Measurements from ENCODE around the gene OR51E1. TPM values are rescaled to one million over a fixed set of nuclear protein-coding genes. Genes with fewer than 3 reads are reported as not detected.

Gene OR51E1
- total RNA-seq, 3 donors from 2014 or later (not counting 1 experiment from before 2014, with no cell fraction given), result not detected

DNA sequence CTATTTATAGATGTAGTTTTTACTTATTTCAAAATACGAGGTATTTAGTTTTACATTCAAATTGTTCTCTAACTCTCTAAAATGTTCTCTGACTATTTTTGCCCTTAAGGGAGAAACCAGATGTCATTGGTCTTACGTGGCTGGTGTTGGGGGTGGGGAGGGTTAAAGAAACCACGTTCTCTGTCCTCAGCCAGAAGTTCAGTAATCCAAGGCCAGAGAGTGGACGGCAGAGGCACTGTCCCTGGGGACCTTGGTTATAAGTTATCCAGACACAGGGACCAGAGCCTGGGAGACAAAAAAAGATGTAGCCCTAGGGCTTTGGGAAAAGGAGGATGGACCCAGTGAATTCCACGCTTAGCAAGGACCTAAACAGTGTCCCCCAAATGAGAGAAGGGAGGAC, 706 bp upstream of the OR51E1 start:
- peaks cover 13 to 17% of the 10 kb centered on the region in 2 donors for H3K27me3 Mint-ChIP-seq (ENCODE audit: low read depth in 2 of 2)
- no peaks in the 10 kb centered on the region for H3K9me3 ChIP-seq (ENCODE audit: control insufficient read depth, insufficient read depth, low read length)
- no peaks in the 10 kb centered on the region for H3K27me3 ChIP-seq (ENCODE audit: control insufficient read depth, insufficient read depth, low read length)

DNA sequence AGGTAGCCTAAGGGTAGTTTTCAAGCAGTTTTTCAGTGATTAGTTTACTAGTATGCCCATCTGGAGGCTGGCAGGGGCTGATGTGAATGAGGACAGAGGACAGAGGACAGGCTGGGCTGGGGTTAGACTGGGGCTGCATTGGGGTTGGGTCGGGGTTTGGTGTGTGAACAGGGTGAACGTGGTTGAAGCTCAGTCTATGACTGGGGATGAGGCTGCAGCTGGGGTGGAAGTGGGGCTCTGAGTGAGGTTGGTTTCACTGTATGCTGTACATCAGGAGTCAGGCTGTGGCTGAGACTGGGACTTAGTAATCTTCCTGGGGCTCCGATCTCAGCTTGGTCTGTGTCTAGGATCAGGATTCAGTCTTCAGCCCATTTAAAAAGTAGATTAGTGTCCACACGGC, 451 bp downstream of the OR51E1 start:
- H3K4me1 Mint-ChIP-seq, result no peaks in the 10 kb centered on the region
- no peak overlapping the region for H3K27ac Mint-ChIP-seq
- H3K4me3 Mint-ChIP-seq, result no peak overlapping the region
- no peaks in the 10 kb centered on the region for H3K4me1 ChIP-seq (ENCODE audit: control insufficient read depth, insufficient read depth, low read length)
- no peaks in the 10 kb centered on the region for H3K9me3 Mint-ChIP-seq
- H3K36me3 Mint-ChIP-seq, result no peaks in the 10 kb centered on the region
- H3K27ac ChIP-seq (ENCODE audit: low read length), result no peak overlapping the region
- H3K9me3 ChIP-seq (ENCODE audit: control insufficient read depth, insufficient read depth, low read length), result no peaks in the 10 kb centered on the region
- H3K27me3 Mint-ChIP-seq (ENCODE audit: low read depth in 2 of 2), result peaks cover 14 to 17% of the 10 kb centered on the region in 2 donors
- no peaks in the 10 kb centered on the region for H3K27me3 ChIP-seq (ENCODE audit: control insufficient read depth, insufficient read depth, low read length)
- no peak overlapping the region for H3K4me3 ChIP-seq (ENCODE audit: low read length)
- TF ChIP-seq, protein P1, sequence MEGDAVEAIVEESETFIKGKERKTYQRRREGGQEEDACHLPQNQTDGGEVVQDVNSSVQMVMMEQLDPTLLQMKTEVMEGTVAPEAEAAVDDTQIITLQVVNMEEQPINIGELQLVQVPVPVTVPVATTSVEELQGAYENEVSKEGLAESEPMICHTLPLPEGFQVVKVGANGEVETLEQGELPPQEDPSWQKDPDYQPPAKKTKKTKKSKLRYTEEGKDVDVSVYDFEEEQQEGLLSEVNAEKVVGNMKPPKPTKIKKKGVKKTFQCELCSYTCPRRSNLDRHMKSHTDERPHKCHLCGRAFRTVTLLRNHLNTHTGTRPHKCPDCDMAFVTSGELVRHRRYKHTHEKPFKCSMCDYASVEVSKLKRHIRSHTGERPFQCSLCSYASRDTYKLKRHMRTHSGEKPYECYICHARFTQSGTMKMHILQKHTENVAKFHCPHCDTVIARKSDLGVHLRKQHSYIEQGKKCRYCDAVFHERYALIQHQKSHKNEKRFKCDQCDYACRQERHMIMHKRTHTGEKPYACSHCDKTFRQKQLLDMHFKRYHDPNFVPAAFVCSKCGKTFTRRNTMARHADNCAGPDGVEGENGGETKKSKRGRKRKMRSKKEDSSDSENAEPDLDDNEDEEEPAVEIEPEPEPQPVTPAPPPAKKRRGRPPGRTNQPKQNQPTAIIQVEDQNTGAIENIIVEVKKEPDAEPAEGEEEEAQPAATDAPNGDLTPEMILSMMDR (IDR thresholded peaks at IDR 0.05), result no peak
- DNase-seq (no peak), ATAC-seq (no peak)
- intact Hi-C loops (cut with micrococcal nuclease), result no loop called here
- no peaks in the 10 kb centered on the region for H3K36me3 ChIP-seq (ENCODE audit: control insufficient read depth, insufficient read depth, low read length)
- WGBS (ENCODE audit: insufficient coverage), result 68% methylated on average over 4 of the region's 4 CpGs

More for the DNA sequence above, 706 bp upstream of the OR51E1 start:
- no peaks in the 10 kb centered on the region for H3K9me3 Mint-ChIP-seq
- WGBS (ENCODE audit: insufficient coverage), result 40% methylated on average over 4 of the region's 5 CpGs
- DNase-seq (no peak), ATAC-seq (no peak)
- intact Hi-C loops (cut with micrococcal nuclease), result no loop called here
- TF ChIP-seq, protein P1 (IDR thresholded peaks at IDR 0.05), result no peak
- no peaks in the 10 kb centered on the region for H3K36me3 Mint-ChIP-seq
- Histone ChIP-seq H3K36me3 (ENCODE audit: control insufficient read depth, insufficient read depth, low read length) (no peaks in the 10 kb centered on the region), H3K4me3 (ENCODE audit: low read length) (no peak overlapping the region), H3K27ac (ENCODE audit: low read length) (no peak overlapping the region), H3K4me1 (ENCODE audit: control insufficient read depth, insufficient read depth, low read length) (no peaks in the 10 kb centered on the region)
- no peak overlapping the region for H3K27ac Mint-ChIP-seq
- no peak overlapping the region for H3K4me3 Mint-ChIP-seq
- H3K4me1 Mint-ChIP-seq, result no peaks in the 10 kb centered on the region

DNA sequence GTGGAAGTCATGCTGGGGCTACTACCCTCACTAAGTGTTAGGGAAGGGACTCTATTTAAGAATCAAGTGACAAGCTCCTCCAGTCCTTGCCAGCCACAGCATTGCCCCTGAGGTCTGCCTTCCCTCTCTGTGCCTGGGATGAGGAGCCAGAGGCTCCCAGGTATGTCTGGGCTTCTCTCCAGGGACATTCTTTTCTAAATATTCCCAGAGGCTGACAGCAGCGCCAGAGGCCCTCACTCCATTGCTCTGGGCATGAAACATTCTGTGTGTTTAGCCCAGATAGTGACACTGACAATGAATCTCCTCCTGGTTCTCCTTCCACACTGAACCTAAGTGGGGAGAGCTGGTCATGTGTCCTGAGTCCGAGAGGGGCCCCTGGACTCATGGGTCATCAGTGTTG, 2.2 kb downstream of the OR51E1 start:
- no peak overlapping the region for H3K27ac Mint-ChIP-seq

DNA sequence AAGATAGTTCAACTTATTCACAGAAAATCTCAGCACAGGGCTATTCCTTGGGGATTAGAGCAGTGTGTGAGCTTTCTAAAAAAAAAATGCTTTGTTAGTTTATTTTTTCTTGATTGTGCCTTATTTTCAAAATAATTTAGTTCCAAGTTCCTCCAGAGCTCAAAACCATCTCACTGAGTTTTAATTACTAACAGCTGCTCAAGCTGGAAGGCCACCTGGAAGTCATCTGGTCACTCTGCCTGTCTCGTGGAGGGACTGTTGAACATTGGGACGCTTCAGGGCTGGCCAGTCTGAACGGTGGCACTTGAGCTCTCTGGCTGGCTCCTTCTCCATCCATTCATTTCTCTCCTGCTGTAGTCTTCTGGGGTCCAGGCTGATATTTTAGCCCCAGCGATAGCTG, 4.0 kb downstream of the OR51E1 start:
- Mint-ChIP-seq H3K27me3 (ENCODE audit: low read depth in 2 of 2) (peaks cover 12 to 24% of the 10 kb centered on the region in 2 donors), H3K4me3 (no peak overlapping the region), H3K4me1 (no peaks in the 10 kb centered on the region), H3K27ac (no peak overlapping the region), H3K36me3 (no peaks in the 10 kb centered on the region), H3K9me3 (no peaks in the 10 kb centered on the region)
- no peak overlapping the region for H3K4me3 ChIP-seq (ENCODE audit: low read length)
- intact Hi-C loops (cut with micrococcal nuclease), result no loop called here
- TF ChIP-seq, protein P1 (IDR thresholded peaks at IDR 0.05), result no peak
- H3K36me3 ChIP-seq (ENCODE audit: control insufficient read depth, insufficient read depth, low read length), result no peaks in the 10 kb centered on the region
- WGBS (ENCODE audit: insufficient coverage), result 91% methylated on average over 4 of the region's 4 CpGs
- H3K9me3 ChIP-seq (ENCODE audit: control insufficient read depth, insufficient read depth, low read length), result no peaks in the 10 kb centered on the region
- no peak for DNase-seq
- no peaks in the 10 kb centered on the region for H3K27me3 ChIP-seq (ENCODE audit: control insufficient read depth, insufficient read depth, low read length)
- no peak for ATAC-seq
- no peak overlapping the region for H3K27ac ChIP-seq (ENCODE audit: low read length)
- no peaks in the 10 kb centered on the region for H3K4me1 ChIP-seq (ENCODE audit: control insufficient read depth, insufficient read depth, low read length)

More for the DNA sequence above, 2.2 kb downstream of the OR51E1 start:
- H3K27me3 Mint-ChIP-seq (ENCODE audit: low read depth in 2 of 2), result peaks cover 10 to 22% of the 10 kb centered on the region in 2 donors
- WGBS (ENCODE audit: insufficient coverage), result 82% methylated on average over 2 of the region's 2 CpGs
- Histone ChIP-seq H3K4me3 (ENCODE audit: low read length) (no peak overlapping the region), H3K27me3 (ENCODE audit: control insufficient read depth, insufficient read depth, low read length) (no peaks in the 10 kb centered on the region), H3K4me1 (ENCODE audit: control insufficient read depth, insufficient read depth, low read length) (no peaks in the 10 kb centered on the region), H3K9me3 (ENCODE audit: control insufficient read depth, insufficient read depth, low read length) (no peaks in the 10 kb centered on the region), H3K36me3 (ENCODE audit: control insufficient read depth, insufficient read depth, low read length) (no peaks in the 10 kb centered on the region), H3K27ac (ENCODE audit: low read length) (no peak overlapping the region)
- intact Hi-C loops (cut with micrococcal nuclease), result no loop called here
- DNase-seq (no peak), ATAC-seq (no peak)
- TF ChIP-seq, protein P1 (IDR thresholded peaks at IDR 0.05), result no peak
- no peaks in the 10 kb centered on the region for H3K9me3 Mint-ChIP-seq
- no peaks in the 10 kb centered on the region for H3K36me3 Mint-ChIP-seq
- H3K4me1 Mint-ChIP-seq, result no peaks in the 10 kb centered on the region
- H3K4me3 Mint-ChIP-seq, result no peak overlapping the region
